SK-N-MC (cell line): ENCODE results near the gene DMGDH.

Experiments
- DNase-seq: peaks from one replicate; pipeline ENCODE4 v3.0.0-alpha.2; 2011; ENCODE audit warnings: low read depth, low spot score
- H3K27ac ChIP-seq: fragments of 200-600 bp; sonication (generic); 2 replicates; pipeline ENCODE4 v1.5.1; 2016; ENCODE audit warnings: mixed run types
- H3K36me3 ChIP-seq: fragments of 200-600 bp; sonication (generic); 2 replicates; pipeline ENCODE4 v1.6.1; 2017; ENCODE audit warnings: antibody characterized with exemption, low read length, mixed read lengths; ENCODE audit not compliant: insufficient read depth
- H3K4me3 ChIP-seq: fragments of 200-600 bp; sonication (generic); 2 replicates; pipeline ENCODE4 v1.5.1; 2016
- H3K9ac ChIP-seq: fragments of 200-600 bp; sonication (generic); 2 replicates; pipeline ENCODE4 v1.8.0; 2017; ENCODE audit warnings: mixed run types, mixed read lengths; ENCODE audit not compliant: insufficient read length
- H3K9me3 ChIP-seq: fragments of 200-600 bp; sonication (generic); 2 replicates; pipeline ENCODE4 v1.6.1; 2017; ENCODE audit warnings: low read depth, mild to moderate bottlenecking, antibody characterized with exemption, low read length, moderate library complexity, mixed read lengths
- EZH2 ChIP-seq: fragments of 200-600 bp; sonication (generic); IDR thresholded peaks from one replicate; pipeline ENCODE4 v1.6.1; 2017; ENCODE audit warnings: antibody characterized with exemption
- FOXP2 ChIP-seq: optimal IDR thresholded peaks from 2 replicates; pipeline ENCODE3; 2011; ENCODE audit warnings: mild to moderate bottlenecking, moderate library complexity; ENCODE audit not compliant: insufficient read depth; ENCODE audit errors: extremely low read length, control extremely low read depth
- POLR2AphosphoS5 ChIP-seq: IDR thresholded peaks from 2 replicates; pipeline ENCODE4 v1.6.1; 2012; ENCODE audit warnings: mild to moderate bottlenecking, low read depth, low read length, borderline replicate concordance

Gene DMGDH

GRCh38 chr5:79107020-79107796 lies 37.7 kb upstream of the DMGDH start:
- TF ChIP-seq FOXP2 (no peak), POLR2AphosphoS5 (no peak), EZH2 (no peak)
- no peak for DNase-seq
- H3K9me3 ChIP-seq: no peaks in the 10 kb centered on the region
- H3K36me3 ChIP-seq: no peaks in the 10 kb centered on the region
- H3K4me3 ChIP-seq: no peak overlapping the region
- no peak overlapping the region for H3K27ac ChIP-seq
- H3K9ac ChIP-seq: no peak overlapping the region

- TF ChIP-seq POLR2AphosphoS5 (no peak), FOXP2 (no peak), EZH2 (no peak)
- H3K9me3 ChIP-seq: no peaks in the 10 kb centered on the region
- no peak overlapping the region for H3K9ac ChIP-seq
- no peak overlapping the region for H3K4me3 ChIP-seq
- no peak overlapping the region for H3K27ac ChIP-seq
- H3K36me3 ChIP-seq: no peaks in the 10 kb centered on the region
- DNase-seq: no peak
Measured at GRCh38 chr5:79105868-79106267, 36.4 kb upstream of the DMGDH start.

- H3K4me3 ChIP-seq: no peak overlapping the region
- no peak overlapping the region for H3K9ac ChIP-seq
- TF ChIP-seq EZH2 (no peak), POLR2AphosphoS5 (no peak), FOXP2 (no peak)
- H3K27ac ChIP-seq: no peak overlapping the region
- DNase-seq: no peak
- H3K36me3 ChIP-seq: no peaks in the 10 kb centered on the region
- H3K9me3 ChIP-seq: no peaks in the 10 kb centered on the region
Measured at GRCh38 chr5:79093762-79094161, 24.3 kb upstream of the DMGDH start.

GRCh38 chr5:79091064-79091463 lies 21.6 kb upstream of the DMGDH start:
- no peaks in the 10 kb centered on the region for H3K9me3 ChIP-seq
- no peak for DNase-seq
- no peak overlapping the region for H3K9ac ChIP-seq
- TF ChIP-seq FOXP2 (no peak), EZH2 (no peak), POLR2AphosphoS5 (no peak)
- no peaks in the 10 kb centered on the region for H3K36me3 ChIP-seq
- H3K27ac ChIP-seq: no peak overlapping the region
- H3K4me3 ChIP-seq: no peak overlapping the region

- no peaks in the 10 kb centered on the region for H3K9me3 ChIP-seq
- H3K27ac ChIP-seq: no peak overlapping the region
Measured at GRCh38 chr5:79088507-79088906, 19.0 kb upstream of the DMGDH start.

GRCh38 chr5:79086116-79086515 lies 16.6 kb upstream of the DMGDH start:
- H3K36me3 ChIP-seq: no peaks in the 10 kb centered on the region
- no peak overlapping the region for H3K27ac ChIP-seq
- no peaks in the 10 kb centered on the region for H3K9me3 ChIP-seq
- no peak overlapping the region for H3K4me3 ChIP-seq
- no peak for DNase-seq
- H3K9ac ChIP-seq: no peak overlapping the region
- no peak for TF ChIP-seq EZH2
- TF ChIP-seq POLR2AphosphoS5: no peak
- no peak for TF ChIP-seq FOXP2

More at GRCh38 chr5:79088507-79088906, 19.0 kb upstream of the DMGDH start:
- Histone ChIP-seq H3K9ac (no peak overlapping the region), H3K4me3 (no peak overlapping the region), H3K36me3 (no peaks in the 10 kb centered on the region)
- no peak for DNase-seq
- no peak for TF ChIP-seq POLR2AphosphoS5
- TF ChIP-seq FOXP2: no peak
- no peak for TF ChIP-seq EZH2

GRCh38 chr5:79081779-79082178 lies 12.3 kb upstream of the DMGDH start:
- H3K9ac ChIP-seq: no peak overlapping the region
- H3K27ac ChIP-seq: no peak overlapping the region
- no peaks in the 10 kb centered on the region for H3K9me3 ChIP-seq
- DNase-seq: no peak
- H3K36me3 ChIP-seq: no peaks in the 10 kb centered on the region
- no peak overlapping the region for H3K4me3 ChIP-seq
- TF ChIP-seq FOXP2 (no peak), EZH2 (no peak), POLR2AphosphoS5 (no peak)

- no peak overlapping the region for H3K4me3 ChIP-seq
- no peaks in the 10 kb centered on the region for H3K36me3 ChIP-seq
- no peaks in the 10 kb centered on the region for H3K9me3 ChIP-seq
- H3K9ac ChIP-seq: no peak overlapping the region
- no peak overlapping the region for H3K27ac ChIP-seq
- DNase-seq: no peak
- TF ChIP-seq EZH2 (no peak), POLR2AphosphoS5 (no peak), FOXP2 (no peak)
Measured at GRCh38 chr5:79080804-79081203, 11.3 kb upstream of the DMGDH start.

GRCh38 chr5:79077680-79078365 lies 8.3 kb upstream of the DMGDH start:
- H3K4me3 ChIP-seq: no peak overlapping the region
- no peak for TF ChIP-seq EZH2
- TF ChIP-seq POLR2AphosphoS5: no peak
- no peak for TF ChIP-seq FOXP2
- H3K9me3 ChIP-seq: no peaks in the 10 kb centered on the region
- H3K27ac ChIP-seq: no peak overlapping the region
- no peak for DNase-seq
- H3K36me3 ChIP-seq: no peaks in the 10 kb centered on the region
- no peak overlapping the region for H3K9ac ChIP-seq
